ENCODE measurements around the gene LIN37.

LIN37 gene

DNA sequence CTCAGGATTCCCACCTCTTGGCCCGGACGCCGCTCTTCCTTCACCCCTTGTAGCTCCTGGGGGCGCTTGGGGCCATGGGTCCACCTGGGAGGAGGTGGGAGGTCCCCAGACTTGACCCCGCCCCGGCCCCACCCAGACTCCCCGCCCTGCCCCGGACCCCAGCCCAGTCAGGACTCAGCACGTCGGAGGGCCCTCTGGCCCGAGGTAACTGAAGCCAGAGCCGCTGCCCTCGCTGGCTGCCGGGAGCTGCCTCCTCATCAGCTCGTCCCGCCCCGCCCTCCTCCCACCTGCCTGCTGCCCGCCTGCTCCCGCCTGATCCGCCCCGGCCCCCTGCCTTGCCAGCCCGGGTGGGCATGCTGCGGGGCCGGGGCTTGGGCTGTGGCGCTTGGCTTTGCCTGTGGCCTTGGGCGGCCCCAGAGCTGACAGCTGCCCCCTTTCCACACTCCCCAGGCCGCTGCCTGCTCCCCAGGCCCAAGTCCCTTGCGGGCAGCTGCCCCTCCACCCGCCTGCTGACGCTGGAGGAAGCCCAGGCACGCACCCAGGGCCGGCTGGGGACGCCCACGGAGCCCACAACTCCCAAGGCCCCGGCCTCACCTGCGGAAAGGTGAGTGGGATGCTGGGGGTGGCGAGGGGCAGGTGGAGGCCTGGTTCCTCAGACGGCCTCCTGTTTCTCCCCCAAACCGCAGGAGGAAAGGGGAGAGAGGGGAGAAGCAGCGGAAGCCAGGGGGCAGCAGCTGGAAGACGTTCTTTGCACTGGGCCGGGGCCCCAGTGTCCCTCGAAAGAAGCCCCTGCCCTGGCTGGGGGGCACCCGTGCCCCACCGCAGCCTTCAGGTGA, 36.3 kb downstream of the LIN37 start:
- H3K36me3 ChIP-seq (ENCODE audit: insufficient read depth, low read length), result peaks cover 3% of the 10 kb centered on the region

GRCh38 chr19:35785339-35785627, 36.9 kb downstream of the LIN37 start:
- no peaks in the 10 kb centered on the region for H3K9me3 ChIP-seq (replicated peaks; ENCODE audit: low read length)
- H3K4me3 ChIP-seq (ENCODE audit: low read length), result no peak overlapping the region
- no peaks in the 10 kb centered on the region for H3K27me3 ChIP-seq (ENCODE audit: control insufficient read depth, insufficient read depth, low read length)
- H3K36me3 ChIP-seq (ENCODE audit: insufficient read depth, low read length), result no peaks in the 10 kb centered on the region
- H3K4me1 ChIP-seq (ENCODE audit: control insufficient read depth, insufficient read depth, low read length), result no peaks in the 10 kb centered on the region
- no peak overlapping the region for H3K9ac ChIP-seq (ENCODE audit: low read depth, low read length)
- no peak overlapping the region for H3K4me2 ChIP-seq (ENCODE audit: low read length)

More for the DNA sequence above, 36.3 kb downstream of the LIN37 start:
- no peak overlapping the region for H3K9ac ChIP-seq (ENCODE audit: low read depth, low read length)
- H3K9me3 ChIP-seq (replicated peaks; ENCODE audit: low read length), result no peaks in the 10 kb centered on the region
- no peaks in the 10 kb centered on the region for H3K27me3 ChIP-seq (ENCODE audit: control insufficient read depth, insufficient read depth, low read length)
- H3K4me3 ChIP-seq (ENCODE audit: low read length), result no peak overlapping the region
- H3K4me2 ChIP-seq (ENCODE audit: low read length), result no peak overlapping the region
- no peaks in the 10 kb centered on the region for H3K4me1 ChIP-seq (ENCODE audit: control insufficient read depth, insufficient read depth, low read length)

- no peaks in the 10 kb centered on the region for H3K4me1 ChIP-seq (ENCODE audit: control insufficient read depth, insufficient read depth, low read length)
- no peaks in the 10 kb centered on the region for H3K27me3 ChIP-seq (ENCODE audit: control insufficient read depth, insufficient read depth, low read length)
- no peaks in the 10 kb centered on the region for H3K36me3 ChIP-seq (ENCODE audit: insufficient read depth, low read length)
- H3K4me2 ChIP-seq (ENCODE audit: low read length), result no peak overlapping the region
- H3K9me3 ChIP-seq (replicated peaks; ENCODE audit: low read length), result no peaks in the 10 kb centered on the region
- no peak overlapping the region for H3K4me3 ChIP-seq (ENCODE audit: low read length)
- no peak overlapping the region for H3K9ac ChIP-seq (ENCODE audit: low read depth, low read length)
Observed at GRCh38 chr19:35786299-35787160, 38.2 kb downstream of the LIN37 start.

DNA sequence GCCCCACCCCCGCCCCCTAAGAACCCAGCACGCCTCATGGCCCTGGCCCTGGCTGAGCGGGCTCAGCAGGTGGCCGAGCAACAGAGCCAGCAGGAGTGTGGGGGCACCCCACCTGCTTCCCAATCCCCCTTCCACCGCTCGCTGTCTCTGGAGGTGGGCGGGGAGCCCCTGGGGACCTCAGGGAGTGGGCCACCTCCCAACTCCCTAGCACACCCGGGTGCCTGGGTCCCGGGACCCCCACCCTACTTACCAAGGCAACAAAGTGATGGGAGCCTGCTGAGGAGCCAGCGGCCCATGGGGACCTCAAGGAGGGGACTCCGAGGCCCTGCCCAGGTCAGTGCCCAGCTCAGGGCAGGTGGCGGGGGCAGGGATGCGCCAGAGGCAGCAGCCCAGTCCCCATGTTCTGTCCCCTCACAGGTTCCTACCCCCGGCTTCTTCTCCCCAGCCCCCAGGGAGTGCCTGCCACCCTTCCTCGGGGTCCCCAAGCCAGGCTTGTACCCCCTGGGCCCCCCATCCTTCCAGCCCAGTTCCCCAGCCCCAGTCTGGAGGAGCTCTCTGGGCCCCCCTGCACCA, 38.9 kb downstream of the LIN37 start:
- Histone ChIP-seq H3K4me1 (ENCODE audit: control insufficient read depth, insufficient read depth, low read length) (no peaks in the 10 kb centered on the region), H3K4me2 (ENCODE audit: low read length) (no peak overlapping the region), H3K4me3 (ENCODE audit: low read length) (no peak overlapping the region), H3K36me3 (ENCODE audit: insufficient read depth, low read length) (no peaks in the 10 kb centered on the region), H3K9me3 (replicated peaks; ENCODE audit: low read length) (no peaks in the 10 kb centered on the region), H3K9ac (ENCODE audit: low read depth, low read length) (no peak overlapping the region), H3K27me3 (ENCODE audit: control insufficient read depth, insufficient read depth, low read length) (no peaks in the 10 kb centered on the region)

DNA sequence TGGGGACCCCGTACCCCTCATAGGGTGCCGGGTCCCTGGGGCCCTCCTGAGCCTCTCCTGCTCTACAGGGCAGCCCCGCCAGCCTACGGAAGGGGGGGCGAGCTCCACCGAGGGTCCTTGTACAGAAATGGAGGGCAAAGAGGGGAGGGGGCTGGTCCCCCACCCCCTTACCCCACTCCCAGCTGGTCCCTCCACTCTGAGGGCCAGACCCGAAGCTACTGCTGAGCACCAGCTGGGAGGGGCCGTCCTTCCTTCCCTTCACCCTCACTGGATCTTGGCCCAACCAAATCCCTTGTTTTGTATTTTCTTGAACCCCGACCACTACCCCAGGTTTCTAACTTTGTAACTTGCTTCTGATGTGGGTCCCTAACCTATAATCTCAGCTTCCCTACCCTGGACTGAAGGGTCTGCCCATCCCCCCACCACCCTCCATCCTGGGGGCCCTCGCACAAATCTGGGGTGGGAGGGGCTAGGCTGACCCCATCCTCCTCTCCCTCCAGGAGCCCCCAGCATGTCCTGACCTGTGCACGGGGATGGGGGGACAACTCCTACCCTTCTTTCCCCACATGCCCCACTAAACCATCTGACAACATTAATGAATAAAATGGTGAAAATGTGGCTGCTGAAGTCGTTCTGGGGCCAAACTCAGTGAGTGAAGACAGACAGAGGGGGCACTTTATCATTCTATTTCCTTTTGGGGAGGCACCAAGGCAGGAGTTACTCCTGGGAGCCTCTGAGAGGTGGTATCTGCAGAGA, 40.0 kb downstream of the LIN37 start:
- no peaks in the 10 kb centered on the region for H3K36me3 ChIP-seq (ENCODE audit: insufficient read depth, low read length)
- peaks cover 4% of the 10 kb centered on the region for H3K4me1 ChIP-seq (ENCODE audit: control insufficient read depth, insufficient read depth, low read length)
- no peaks in the 10 kb centered on the region for H3K27me3 ChIP-seq (ENCODE audit: control insufficient read depth, insufficient read depth, low read length)
- H3K9ac ChIP-seq (ENCODE audit: low read depth, low read length), result no peak overlapping the region
- H3K9me3 ChIP-seq (replicated peaks; ENCODE audit: low read length), result no peaks in the 10 kb centered on the region
- no peak overlapping the region for H3K4me2 ChIP-seq (ENCODE audit: low read length)
- H3K4me3 ChIP-seq (ENCODE audit: low read length), result no peak overlapping the region

DNA sequence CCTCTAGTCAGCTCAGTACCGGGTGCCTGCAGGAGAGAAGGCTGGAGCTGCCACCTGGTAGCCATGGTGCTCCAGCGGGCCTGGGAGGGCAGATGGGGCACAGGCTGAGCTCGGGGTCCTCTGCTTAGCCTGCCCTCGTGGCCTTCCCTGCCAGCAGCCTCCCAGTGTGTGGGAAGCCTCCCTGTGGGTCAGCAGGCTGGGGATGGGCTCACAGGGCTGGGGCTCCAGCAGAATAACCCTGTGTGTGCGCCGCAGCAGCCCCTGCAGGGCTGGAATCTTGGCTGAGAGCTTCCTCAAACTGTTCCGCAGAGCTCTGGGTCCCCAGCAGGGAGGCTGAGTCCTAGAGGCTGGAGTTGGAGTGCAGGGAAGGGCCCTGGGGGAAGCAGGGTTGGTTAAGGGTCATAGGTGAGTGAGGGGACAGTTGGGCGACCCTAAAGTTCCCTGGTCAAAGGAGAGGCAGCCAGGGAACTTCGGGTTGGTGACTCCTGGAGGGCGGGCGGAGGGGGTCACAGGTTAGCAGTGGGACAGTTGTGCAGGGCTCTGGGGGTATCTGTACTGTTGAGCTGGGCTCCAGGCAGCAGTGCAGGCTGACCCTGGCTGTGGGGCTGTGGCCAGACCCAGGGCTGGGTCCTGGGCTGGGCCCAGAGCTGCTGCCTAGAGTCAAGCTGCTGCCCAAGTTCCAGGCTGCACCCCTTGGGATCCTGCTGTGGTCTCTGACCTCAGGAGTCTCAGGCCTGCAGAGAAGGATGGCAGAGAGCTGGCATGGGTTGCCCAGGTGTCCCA, 41.0 kb downstream of the LIN37 start:
- H3K4me3 ChIP-seq (ENCODE audit: low read length), result no peak overlapping the region
- H3K36me3 ChIP-seq (ENCODE audit: insufficient read depth, low read length), result no peaks in the 10 kb centered on the region
- H3K9ac ChIP-seq (ENCODE audit: low read depth, low read length), result no peak overlapping the region
- H3K4me2 ChIP-seq (ENCODE audit: low read length), result no peak overlapping the region
- no peaks in the 10 kb centered on the region for H3K9me3 ChIP-seq (replicated peaks; ENCODE audit: low read length)
- no peaks in the 10 kb centered on the region for H3K27me3 ChIP-seq (ENCODE audit: control insufficient read depth, insufficient read depth, low read length)
- H3K4me1 ChIP-seq (ENCODE audit: control insufficient read depth, insufficient read depth, low read length), result peaks cover 4% of the 10 kb centered on the region

- Histone ChIP-seq H3K27me3 (ENCODE audit: control insufficient read depth, insufficient read depth, low read length) (no peaks in the 10 kb centered on the region), H3K4me2 (ENCODE audit: low read length) (no peak overlapping the region), H3K9me3 (replicated peaks; ENCODE audit: low read length) (no peaks in the 10 kb centered on the region), H3K9ac (ENCODE audit: low read depth, low read length) (no peak overlapping the region), H3K36me3 (ENCODE audit: insufficient read depth, low read length) (no peaks in the 10 kb centered on the region), H3K4me3 (ENCODE audit: low read length) (no peak overlapping the region), H3K4me1 (ENCODE audit: control insufficient read depth, insufficient read depth, low read length) (peaks cover 4% of the 10 kb centered on the region)
Observed at GRCh38 chr19:35789978-35790944, 41.9 kb downstream of the LIN37 start.

DNA sequence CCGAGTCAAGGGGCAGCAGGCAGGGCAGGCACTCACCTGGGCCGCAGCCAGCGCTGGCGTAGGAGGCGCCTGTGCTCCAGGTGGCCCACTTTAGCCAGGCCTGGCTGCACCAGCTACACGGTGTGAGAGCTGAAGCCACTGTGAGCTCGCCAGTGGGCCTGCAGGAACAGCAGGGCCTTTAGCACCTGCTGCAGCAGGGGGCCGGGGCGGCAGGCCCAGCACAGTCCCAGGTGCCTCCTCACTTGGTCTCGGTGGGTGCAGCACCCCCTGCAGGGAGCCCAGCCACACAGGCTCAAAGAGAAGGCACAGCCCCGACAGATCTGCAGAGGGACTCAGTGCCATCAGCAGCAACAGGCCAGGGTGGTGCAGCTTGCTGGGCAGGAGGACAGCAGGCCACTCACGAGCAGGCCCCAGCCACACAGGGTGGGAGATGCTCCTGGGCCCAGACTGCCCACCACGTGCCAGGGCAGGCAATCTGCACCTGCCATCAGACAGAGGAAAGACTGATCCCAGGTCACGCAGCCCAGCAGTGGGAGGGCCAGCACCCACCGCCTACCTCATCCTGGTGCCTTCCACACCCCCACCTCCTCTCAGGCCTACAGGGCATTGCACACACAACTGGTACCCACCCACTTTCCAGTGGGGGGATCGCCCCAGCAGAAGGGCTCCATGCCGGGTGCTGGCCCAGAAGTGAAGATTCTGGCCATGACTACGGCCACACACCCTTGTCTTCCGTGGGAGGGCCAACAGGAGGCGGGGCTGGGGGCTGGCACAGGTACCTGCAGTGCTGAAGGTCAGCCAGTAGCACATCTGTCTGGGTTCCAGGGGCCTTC, 42.8 kb downstream of the LIN37 start:
- H3K4me3 ChIP-seq (ENCODE audit: low read length), result no peak overlapping the region
- peaks cover 6% of the 10 kb centered on the region for H3K27me3 ChIP-seq (ENCODE audit: control insufficient read depth, insufficient read depth, low read length)
- H3K4me2 ChIP-seq (ENCODE audit: low read length), result no peak overlapping the region
- H3K36me3 ChIP-seq (ENCODE audit: insufficient read depth, low read length), result no peaks in the 10 kb centered on the region
- no peaks in the 10 kb centered on the region for H3K9me3 ChIP-seq (replicated peaks; ENCODE audit: low read length)
- no peak overlapping the region for H3K9ac ChIP-seq (ENCODE audit: low read depth, low read length)
- peaks cover 4% of the 10 kb centered on the region for H3K4me1 ChIP-seq (ENCODE audit: control insufficient read depth, insufficient read depth, low read length)

GRCh38 chr19:35791814-35792279, 43.5 kb downstream of the LIN37 start:
- H3K27me3 ChIP-seq (ENCODE audit: control insufficient read depth, insufficient read depth, low read length), result peaks cover 13% of the 10 kb centered on the region
- no peak overlapping the region for H3K9ac ChIP-seq (ENCODE audit: low read depth, low read length)
- H3K9me3 ChIP-seq (replicated peaks; ENCODE audit: low read length), result no peaks in the 10 kb centered on the region
- peaks cover 4% of the 10 kb centered on the region for H3K4me1 ChIP-seq (ENCODE audit: control insufficient read depth, insufficient read depth, low read length)
- no peak overlapping the region for H3K4me3 ChIP-seq (ENCODE audit: low read length)
- H3K4me2 ChIP-seq (ENCODE audit: low read length), result no peak overlapping the region
- H3K36me3 ChIP-seq (ENCODE audit: insufficient read depth, low read length), result no peaks in the 10 kb centered on the region
